ENCODE results near the gene CASKIN1. TPM values are rescaled to one million over a fixed set of nuclear protein-coding genes. Genes with fewer than 3 reads are reported as not detected.

Gene CASKIN1
- total and polyA plus RNA-seq, 2 donors from 2014 or later: 0.30 to 0.66 TPM

DNA sequence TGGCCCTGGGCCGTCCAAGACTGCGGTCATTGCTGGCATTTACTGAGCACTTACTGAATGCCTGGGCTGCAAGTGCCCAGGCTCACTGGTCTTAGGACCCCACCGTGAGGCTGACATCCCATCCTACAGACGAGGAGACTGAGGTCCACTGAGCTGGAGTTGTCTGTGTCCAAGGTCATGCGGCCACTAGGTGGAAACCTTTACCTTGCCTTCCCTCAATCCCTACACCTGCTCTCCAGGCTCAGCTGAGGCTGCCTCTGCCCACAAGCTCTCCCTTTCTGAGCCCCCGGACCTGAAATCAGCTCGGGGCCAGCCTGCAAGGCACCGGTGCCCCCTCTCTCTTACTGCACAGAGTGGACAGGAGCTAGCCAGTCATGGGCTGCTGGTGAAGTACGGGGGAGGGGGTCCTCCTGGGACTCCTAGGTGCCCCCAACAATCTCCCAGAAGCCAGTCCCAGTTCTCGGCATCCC lies 1.5 kb downstream of the CASKIN1 start:
- Histone ChIP-seq H3K9ac (ENCODE audit: low read length in 3 of 3) (no peak overlapping the region), H3K4me1 (ENCODE audit: control insufficient read depth in 2 of 3, insufficient read depth in 2 of 3, low read depth in 1 of 3, low read length in 3 of 3) (peaks cover 0 to 3% (median 0%) of the 10 kb centered on the region in 3 donors), H3K36me3 (ENCODE audit: control insufficient read depth in 2 of 3, insufficient read depth in 3 of 3, low read length in 3 of 3) (no peaks in the 10 kb centered on the region), H3K27me3 (ENCODE audit: control insufficient read depth, insufficient read depth, low read length) (no peaks in the 10 kb centered on the region), H3K27ac (ENCODE audit: low read depth in 2 of 2, low read length in 2 of 2) (no peak overlapping the region), H3K9me3 (ENCODE audit: control insufficient read depth in 2 of 3, insufficient read depth in 1 of 3, low read length in 3 of 3) (no peaks in the 10 kb centered on the region), H3K4me3 (ENCODE audit: low read length in 3 of 3) (no peak overlapping the region)
- DNase-seq (peak in 4 of 5 donors; percentile 67 to 79 (median 74)), FAIRE-seq (no peak)
- TF ChIP-seq, protein P1, sequence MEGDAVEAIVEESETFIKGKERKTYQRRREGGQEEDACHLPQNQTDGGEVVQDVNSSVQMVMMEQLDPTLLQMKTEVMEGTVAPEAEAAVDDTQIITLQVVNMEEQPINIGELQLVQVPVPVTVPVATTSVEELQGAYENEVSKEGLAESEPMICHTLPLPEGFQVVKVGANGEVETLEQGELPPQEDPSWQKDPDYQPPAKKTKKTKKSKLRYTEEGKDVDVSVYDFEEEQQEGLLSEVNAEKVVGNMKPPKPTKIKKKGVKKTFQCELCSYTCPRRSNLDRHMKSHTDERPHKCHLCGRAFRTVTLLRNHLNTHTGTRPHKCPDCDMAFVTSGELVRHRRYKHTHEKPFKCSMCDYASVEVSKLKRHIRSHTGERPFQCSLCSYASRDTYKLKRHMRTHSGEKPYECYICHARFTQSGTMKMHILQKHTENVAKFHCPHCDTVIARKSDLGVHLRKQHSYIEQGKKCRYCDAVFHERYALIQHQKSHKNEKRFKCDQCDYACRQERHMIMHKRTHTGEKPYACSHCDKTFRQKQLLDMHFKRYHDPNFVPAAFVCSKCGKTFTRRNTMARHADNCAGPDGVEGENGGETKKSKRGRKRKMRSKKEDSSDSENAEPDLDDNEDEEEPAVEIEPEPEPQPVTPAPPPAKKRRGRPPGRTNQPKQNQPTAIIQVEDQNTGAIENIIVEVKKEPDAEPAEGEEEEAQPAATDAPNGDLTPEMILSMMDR (IDR thresholded peaks at IDR 0.05; ENCODE audit: borderline replicate concordance, extremely low read depth, insufficient read depth): peak; percentile 52
- intact Hi-C loops (cut with DNase I): no loop called here

DNA sequence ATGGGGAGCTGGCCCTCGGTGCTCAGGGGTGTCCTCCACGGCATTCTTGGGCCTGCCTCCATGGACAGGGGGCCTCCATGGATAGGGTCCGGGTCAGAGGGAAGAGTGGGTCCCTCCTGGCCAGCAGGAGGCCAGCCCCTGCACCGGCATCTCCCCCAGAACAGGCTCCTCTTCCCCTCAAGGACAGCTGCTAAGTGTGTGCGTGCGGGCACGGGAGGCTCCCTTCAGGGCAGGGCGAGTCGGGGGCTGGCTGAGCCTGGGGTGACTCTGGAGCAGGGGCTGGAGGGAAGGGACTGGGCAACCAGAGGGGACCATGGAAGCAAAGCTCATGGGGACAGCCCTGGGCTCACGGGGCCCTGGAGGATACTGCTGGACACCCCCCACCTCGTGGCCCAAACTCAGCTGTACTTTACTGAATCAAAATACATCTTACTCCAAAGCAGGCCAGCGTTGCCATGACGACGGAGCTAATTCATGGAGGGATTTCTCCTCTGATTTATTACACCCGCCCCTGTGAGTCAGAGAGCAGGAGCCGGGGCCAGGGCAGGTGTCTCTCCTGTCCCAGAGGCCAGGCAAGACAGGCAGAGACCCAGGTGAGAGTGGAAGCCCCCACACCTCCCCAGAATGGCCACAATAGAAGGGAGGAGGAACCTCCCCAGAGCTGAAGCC lies 2.1 kb downstream of the CASKIN1 start:
- Histone ChIP-seq H3K36me3 (ENCODE audit: control insufficient read depth in 2 of 3, insufficient read depth in 3 of 3, low read length in 3 of 3) (no peaks in the 10 kb centered on the region), H3K9ac (ENCODE audit: low read length in 3 of 3) (no peak overlapping the region), H3K4me3 (ENCODE audit: low read length in 3 of 3) (no peak overlapping the region), H3K9me3 (ENCODE audit: control insufficient read depth in 2 of 3, insufficient read depth in 1 of 3, low read length in 3 of 3) (no peaks in the 10 kb centered on the region), H3K27me3 (ENCODE audit: control insufficient read depth, insufficient read depth, low read length) (no peaks in the 10 kb centered on the region), H3K27ac (ENCODE audit: low read depth in 2 of 2, low read length in 2 of 2) (no peak overlapping the region), H3K4me1 (ENCODE audit: control insufficient read depth in 2 of 3, insufficient read depth in 2 of 3, low read depth in 1 of 3, low read length in 3 of 3) (peaks cover 0 to 3% (median 0%) of the 10 kb centered on the region in 3 donors)
- TF ChIP-seq, protein P1 (IDR thresholded peaks at IDR 0.05; ENCODE audit: borderline replicate concordance, extremely low read depth, insufficient read depth): no peak
- DNase-seq (peak in 3 of 5 donors; percentile 50 to 79 (median 75)), FAIRE-seq (no peak)
- intact Hi-C loops (cut with DNase I): no loop called here

DNA sequence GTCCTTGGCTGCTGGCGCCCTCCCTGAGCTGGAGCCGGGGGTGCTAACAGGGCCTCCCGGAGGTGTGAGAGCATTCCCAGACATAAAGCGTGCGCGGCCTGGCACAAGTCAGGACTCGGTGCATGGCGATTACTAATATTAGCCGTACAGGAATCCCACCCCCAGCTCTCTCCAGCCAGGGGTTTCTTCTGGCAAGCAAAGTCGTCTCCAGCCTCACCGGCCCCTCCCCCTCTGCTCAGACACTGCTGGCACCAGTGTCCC lies 5.0 kb downstream of the CASKIN1 start:
- intact Hi-C loops (cut with DNase I): no loop called here
- FAIRE-seq (no peak), DNase-seq (no peak)
- H3K27ac ChIP-seq (ENCODE audit: low read depth in 2 of 2, low read length in 2 of 2): no peak overlapping the region
- H3K27me3 ChIP-seq (ENCODE audit: control insufficient read depth, insufficient read depth, low read length): no peaks in the 10 kb centered on the region
- H3K36me3 ChIP-seq (ENCODE audit: control insufficient read depth in 2 of 3, insufficient read depth in 3 of 3, low read length in 3 of 3): no peaks in the 10 kb centered on the region
- TF ChIP-seq, protein P1 (IDR thresholded peaks at IDR 0.05; ENCODE audit: borderline replicate concordance, extremely low read depth, insufficient read depth): no peak
- no peak overlapping the region for H3K9ac ChIP-seq (ENCODE audit: low read length in 3 of 3)
- peaks cover 0 to 3% (median 0%) of the 10 kb centered on the region in 3 donors for H3K4me1 ChIP-seq (ENCODE audit: control insufficient read depth in 2 of 3, insufficient read depth in 2 of 3, low read depth in 1 of 3, low read length in 3 of 3)
- no peaks in the 10 kb centered on the region for H3K9me3 ChIP-seq (ENCODE audit: control insufficient read depth in 2 of 3, insufficient read depth in 1 of 3, low read length in 3 of 3)
- H3K4me3 ChIP-seq (ENCODE audit: low read length in 3 of 3): no peak overlapping the region

Data from kidney (tissue), 14 donors.